HL-60/S4 treated with phorbol 12-myristate 13-acetate at 8.2 ng/mL for 4 days and 3 days (cell line): ENCODE measurements around the gene PDSS1.

Source experiments
- in situ Hi-C: fragments of 300-500 bp; cut with MboI; formaldehyde crosslinking; loops from 2 replicates; pipeline ENCODE4 v1.15.0; 2022; ENCODE audit warnings: low sequenced_read_pairs

The PDSS1 gene

GRCh38 chr10:26697922-26698608, 564 bp downstream of the PDSS1 start:
- in situ Hi-C loops, result no loop called here

- in situ Hi-C loops, result no loop called here
Observed at GRCh38 chr10:26698909-26699308, 1.4 kb downstream of the PDSS1 start.

- in situ Hi-C loops, result no loop called here
Observed at GRCh38 chr10:26699631-26700030, 2.1 kb downstream of the PDSS1 start.

- in situ Hi-C loops, result no loop called here
Observed at GRCh38 chr10:26700884-26701630, 3.6 kb downstream of the PDSS1 start.

- in situ Hi-C loops, result no loop called here
Observed at GRCh38 chr10:26703096-26703495, 5.6 kb downstream of the PDSS1 start.

GRCh38 chr10:26703974-26704373, 6.5 kb downstream of the PDSS1 start:
- in situ Hi-C loops, result no loop called here

- in situ Hi-C loops, result no loop called here
Observed at GRCh38 chr10:26706206-26706605, 8.7 kb downstream of the PDSS1 start.

- in situ Hi-C loops, result no loop called here
Observed at GRCh38 chr10:26706936-26707335, 9.4 kb downstream of the PDSS1 start.

- in situ Hi-C loops, result no loop called here
Observed at GRCh38 chr10:26711324-26711723, 13.8 kb downstream of the PDSS1 start.

GRCh38 chr10:26714415-26715136, 17.1 kb downstream of the PDSS1 start:
- in situ Hi-C loops, result no loop called here

- in situ Hi-C loops, result no loop called here
Observed at GRCh38 chr10:26715137-26715487, 17.6 kb downstream of the PDSS1 start.

- in situ Hi-C loops, result no loop called here
Observed at GRCh38 chr10:26717476-26717875, 20.0 kb downstream of the PDSS1 start.

- in situ Hi-C loops, result no loop called here
Observed at GRCh38 chr10:26721561-26721960, 24.1 kb downstream of the PDSS1 start.

GRCh38 chr10:26723016-26723415, 25.5 kb downstream of the PDSS1 start:
- in situ Hi-C loops, result no loop called here

GRCh38 chr10:26725837-26726727, 28.6 kb downstream of the PDSS1 start:
- in situ Hi-C loops, result no loop called here

GRCh38 chr10:26727005-26727404, 29.5 kb downstream of the PDSS1 start:
- in situ Hi-C loops, result no loop called here

- in situ Hi-C loops, result no loop called here
Observed at GRCh38 chr10:26728957-26729356, 31.5 kb downstream of the PDSS1 start.

GRCh38 chr10:26729395-26729794, 31.9 kb downstream of the PDSS1 start:
- in situ Hi-C loops, result no loop called here

GRCh38 chr10:26730552-26730951, 33.1 kb downstream of the PDSS1 start:
- in situ Hi-C loops, result no loop called here

- in situ Hi-C loops, result no loop called here
Observed at GRCh38 chr10:26733750-26734568, 36.5 kb downstream of the PDSS1 start.
